ENCODE data around the gene CRPPA.

CRPPA gene

DNA sequence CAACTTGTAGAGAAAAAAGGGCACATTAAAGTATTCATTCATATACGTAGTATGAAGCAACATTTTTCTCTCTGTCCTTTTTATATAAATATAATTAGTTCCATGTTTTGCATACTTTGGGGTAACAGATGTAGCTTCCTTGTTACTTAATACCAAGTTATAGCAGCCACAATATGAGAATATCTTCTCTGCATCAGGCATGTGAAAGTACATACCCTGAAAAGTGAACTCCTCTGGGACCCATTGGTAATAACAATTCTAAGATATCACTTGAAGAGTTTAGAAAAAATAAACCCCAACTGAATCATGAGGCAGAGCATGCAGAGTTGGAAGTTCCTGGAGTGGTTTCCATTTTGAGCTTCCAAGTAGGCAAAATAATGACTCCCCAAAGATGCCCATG is 2.4 kb upstream of the CRPPA start:
- in situ Hi-C loops (cut with HindIII; ENCODE audit: low sequenced_read_pairs), result no loop called here

DNA sequence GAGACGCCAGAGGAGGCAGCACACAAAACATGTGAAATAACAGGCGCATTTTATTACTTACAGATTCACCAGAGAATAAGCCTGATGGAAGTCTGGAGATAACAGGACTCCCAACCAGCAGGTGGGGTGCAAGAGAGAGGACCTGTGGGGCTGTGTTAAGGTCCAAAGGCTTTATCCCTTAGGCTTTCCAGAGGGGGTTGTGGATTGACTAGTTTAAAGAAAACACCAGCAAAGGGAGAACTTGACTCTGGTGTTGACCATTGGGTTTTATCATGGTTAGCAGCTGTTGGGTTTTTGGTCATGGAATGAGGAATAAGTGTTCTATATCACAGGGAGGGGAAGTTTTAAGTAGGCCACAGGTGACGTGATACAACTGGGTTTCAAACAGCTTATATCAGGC is 1.6 kb upstream of the CRPPA start:
- in situ Hi-C loops (cut with HindIII; ENCODE audit: low sequenced_read_pairs), result no loop called here

DNA sequence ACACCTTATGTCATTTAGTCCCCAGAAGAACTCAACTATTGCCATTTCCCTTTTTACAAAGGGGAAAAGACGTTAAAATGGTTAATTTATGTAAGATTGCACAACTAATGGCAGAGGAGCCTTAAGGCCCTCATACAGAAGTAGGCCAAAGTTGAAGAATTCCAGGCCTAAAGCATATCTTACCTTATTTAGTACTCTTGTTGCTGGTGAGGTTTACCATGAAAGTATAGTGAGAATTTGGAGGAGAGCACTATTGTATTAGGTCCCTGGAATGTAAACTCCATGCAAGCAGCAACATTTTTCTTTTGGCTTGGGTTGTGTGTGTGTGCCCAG is 731 bp upstream of the CRPPA start:
- in situ Hi-C loops (cut with HindIII; ENCODE audit: low sequenced_read_pairs), result no loop called here

DNA sequence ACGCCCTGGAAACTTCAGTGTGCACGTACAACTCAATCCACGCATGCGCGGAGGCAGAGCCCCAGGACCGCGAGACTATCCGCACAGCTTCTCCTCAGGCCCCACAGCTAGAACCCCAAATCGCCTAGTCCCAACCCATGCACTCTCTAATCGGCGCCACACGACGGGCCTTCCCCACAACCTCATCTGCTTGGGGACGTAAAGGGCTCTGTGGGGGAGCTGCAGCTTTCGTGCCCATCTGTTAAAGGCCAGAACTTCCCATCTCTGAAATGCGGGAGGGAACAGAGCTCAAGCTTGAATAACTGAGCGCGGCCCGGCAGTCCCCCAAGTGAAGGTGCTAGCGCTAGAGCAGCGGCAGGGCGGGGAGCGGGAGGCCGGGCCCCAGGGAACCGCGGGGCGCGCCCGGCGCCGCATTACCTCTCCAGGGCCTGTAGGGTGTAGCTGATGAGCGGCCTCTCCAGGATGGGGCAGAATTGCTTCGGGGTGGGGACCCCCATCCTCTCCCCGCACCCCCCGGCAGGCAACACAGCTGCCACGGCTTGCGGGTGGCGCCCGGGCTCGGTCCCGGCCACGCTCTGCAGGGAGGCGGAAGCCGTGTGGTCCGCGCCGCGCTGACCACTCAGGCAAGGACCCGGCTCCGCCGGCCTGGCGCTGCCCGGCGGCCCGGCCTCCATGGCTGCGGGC is 547 bp downstream of the CRPPA start:
- in situ Hi-C loops (cut with HindIII; ENCODE audit: low sequenced_read_pairs), result no loop called here

DNA sequence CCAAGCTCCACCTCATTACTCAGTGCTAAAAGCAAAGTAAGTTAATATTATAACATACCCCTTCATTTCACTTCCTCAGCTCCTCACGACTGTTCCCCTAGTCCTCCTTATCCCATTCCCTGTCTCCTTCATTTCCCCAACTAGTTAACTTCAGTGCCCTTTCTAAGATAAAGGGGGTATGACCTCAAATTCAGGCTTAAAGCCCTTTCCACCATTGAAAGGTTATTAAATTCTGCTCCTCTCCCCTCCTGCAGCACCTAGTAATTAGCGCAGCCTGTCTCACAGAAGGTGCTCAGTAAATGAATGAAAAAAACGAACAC is 1.0 kb downstream of the CRPPA start:
- in situ Hi-C loops (cut with HindIII; ENCODE audit: low sequenced_read_pairs), result no loop called here

DNA sequence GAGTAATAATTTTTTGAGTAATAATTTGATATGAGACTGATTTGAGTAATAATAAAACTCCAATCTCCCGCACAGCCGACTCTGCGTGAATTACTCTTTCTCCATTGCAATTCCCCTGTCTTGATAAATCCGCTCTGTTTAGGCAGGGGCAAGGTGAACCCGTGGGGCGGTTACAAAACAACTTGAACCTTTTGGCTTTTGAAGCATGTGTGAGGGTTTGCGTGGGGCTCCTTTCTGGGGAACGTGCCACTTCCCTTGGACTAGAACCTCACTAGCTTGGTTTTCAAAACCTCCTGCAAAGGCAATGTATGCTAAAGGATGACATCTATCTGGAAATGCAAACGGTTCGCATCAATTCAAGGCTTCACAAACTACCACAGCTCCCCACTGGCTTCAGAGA is 1.5 kb downstream of the CRPPA start:
- in situ Hi-C loops (cut with HindIII; ENCODE audit: low sequenced_read_pairs), result no loop called here

DNA sequence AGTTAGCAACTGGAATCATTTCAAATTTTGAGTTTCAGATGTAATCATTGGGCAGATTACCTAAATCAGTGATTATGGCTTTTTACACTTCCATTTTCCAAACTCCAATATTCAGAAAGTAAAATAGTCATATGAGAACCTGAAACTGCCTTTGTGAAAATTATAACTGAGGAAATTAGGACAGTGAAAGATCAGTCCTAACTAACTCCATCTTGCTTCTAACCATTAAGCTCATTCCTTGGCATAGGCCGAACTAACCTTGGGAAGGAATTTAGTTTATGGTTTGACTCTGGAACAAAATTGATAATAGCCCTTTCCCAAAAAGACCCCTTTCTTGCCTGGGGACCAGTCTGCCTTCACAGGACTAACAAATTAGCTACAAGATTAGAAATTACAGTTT is 2.2 kb downstream of the CRPPA start:
- in situ Hi-C loops (cut with HindIII; ENCODE audit: low sequenced_read_pairs), result no loop called here

DNA sequence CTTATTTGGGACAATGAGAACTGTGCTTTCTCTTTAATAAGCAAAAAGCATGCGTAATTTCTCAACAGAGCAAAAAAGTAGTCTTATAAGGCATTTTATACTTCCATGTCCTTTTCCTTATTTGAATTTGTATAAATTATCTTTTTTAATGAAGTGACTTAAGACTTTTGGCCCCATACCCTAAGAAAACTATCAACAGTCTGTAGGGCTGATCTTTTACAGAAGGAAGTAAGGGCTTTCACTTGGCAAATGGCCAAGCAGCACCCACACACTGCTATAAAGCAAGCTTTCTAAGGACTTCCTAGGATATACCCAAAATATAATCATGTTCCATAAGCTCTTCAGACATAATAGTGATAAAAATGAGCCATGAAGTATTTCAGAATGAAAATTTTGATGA is 3.4 kb downstream of the CRPPA start:
- in situ Hi-C loops (cut with HindIII; ENCODE audit: low sequenced_read_pairs), result no loop called here

DNA sequence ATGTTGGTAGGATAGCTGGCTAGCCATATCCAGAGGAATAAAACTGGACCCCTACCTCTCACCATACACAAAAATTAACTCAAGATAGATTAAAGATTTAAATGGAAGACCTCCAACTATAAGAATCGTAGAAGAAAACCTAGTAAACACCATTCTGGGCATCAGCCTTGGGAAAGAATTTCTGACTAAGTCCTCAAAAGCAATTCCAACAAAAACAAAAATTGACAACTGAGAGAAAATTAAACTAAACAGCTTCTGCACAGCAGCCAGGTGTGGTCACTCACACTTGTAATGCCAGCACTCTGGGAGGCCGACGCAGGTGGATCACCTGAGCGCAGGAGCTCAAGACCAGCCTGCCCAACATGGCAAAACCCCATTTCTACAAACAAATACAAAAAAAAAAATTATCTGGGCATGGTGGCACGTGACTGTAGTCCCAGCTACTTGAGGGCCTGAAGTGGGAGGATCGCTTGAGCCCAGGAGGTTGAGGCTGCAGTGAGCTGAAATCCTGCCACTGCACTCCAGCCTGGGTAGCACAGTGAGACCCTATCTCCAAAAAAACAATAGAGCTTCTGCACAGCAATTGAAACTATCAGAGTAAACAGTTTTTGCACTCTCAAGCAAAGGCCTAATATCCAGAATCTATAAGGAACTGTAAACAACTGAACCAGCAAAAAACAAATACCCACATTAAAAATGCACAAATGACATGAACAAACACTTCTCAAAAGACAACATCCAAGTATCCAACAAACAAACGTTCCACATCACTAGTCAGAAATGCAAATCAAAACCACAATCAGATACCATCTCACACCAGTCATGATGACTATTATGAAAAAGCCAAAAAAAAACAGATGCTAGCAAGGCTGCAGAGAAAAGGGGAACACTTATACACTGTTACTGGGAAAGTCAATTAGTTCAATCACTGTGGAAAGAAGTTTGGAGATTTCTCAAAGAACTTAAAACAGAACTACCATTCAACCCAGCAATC is 4.8 kb downstream of the CRPPA start:
- in situ Hi-C loops (cut with HindIII; ENCODE audit: low sequenced_read_pairs), result no loop called here

DNA sequence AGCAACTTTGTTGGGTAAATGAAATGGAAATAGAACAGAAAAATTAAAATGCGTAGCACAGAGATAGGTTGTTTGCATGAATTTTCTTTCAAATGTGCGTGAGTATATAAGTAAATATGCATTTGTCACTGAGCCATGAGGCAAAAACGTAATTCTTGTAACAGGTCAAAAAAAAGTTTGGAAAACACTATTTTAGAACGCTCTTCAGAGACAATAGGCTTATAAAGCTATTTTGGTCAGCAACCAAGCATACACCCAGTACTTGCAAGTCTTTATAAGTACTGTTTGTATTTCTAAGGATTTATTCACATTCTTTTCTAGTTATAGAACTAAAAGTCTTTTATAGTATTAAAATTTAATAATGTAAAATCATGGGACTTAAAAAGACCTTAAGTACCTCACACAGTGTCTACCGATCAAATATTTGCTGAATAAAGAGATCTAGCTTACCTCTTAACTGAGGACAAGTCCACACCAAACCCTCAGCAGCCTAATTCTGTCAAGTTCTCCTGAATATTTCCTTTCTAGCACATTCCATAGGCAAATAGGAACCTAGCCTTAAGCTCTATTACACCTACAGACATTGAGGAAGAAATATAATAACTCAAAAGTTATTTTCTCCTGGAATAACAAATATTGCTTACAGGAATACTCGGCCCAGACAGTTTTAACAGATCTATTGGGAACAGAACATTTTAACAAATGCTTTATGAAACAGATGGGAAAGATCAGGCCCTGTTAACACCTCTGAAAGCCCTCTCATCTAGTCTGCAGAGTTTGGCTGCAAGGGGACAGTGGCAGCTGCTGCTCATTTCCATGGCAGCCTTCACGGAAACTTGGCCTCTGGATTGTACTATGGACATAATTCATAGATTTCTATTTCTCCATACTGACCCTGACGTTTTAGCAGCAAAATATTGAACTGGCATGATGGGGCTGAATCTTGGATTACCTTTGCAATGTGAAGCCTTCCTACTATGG is 8.8 kb downstream of the CRPPA start:
- in situ Hi-C loops (cut with HindIII; ENCODE audit: low sequenced_read_pairs), result no loop called here

DNA sequence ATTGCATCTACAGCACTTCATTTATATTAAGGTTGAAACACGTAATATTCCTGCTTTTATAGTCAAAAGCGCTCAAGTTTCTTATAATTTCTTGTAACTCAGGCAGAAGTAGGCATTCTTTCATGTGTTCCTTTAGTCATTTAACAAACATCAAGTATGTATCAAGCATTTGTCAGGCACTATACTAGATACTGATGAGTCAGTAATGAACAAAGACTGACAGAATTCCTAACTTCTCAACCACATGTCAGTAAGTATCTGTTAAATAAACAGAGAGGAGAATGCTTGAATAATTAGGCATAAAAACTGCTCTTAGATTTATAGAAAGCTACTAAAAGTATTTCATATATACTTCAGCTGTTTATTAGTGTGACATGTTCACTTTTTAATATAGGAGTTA is 9.9 kb downstream of the CRPPA start:
- in situ Hi-C loops (cut with HindIII; ENCODE audit: low sequenced_read_pairs), result no loop called here

DNA sequence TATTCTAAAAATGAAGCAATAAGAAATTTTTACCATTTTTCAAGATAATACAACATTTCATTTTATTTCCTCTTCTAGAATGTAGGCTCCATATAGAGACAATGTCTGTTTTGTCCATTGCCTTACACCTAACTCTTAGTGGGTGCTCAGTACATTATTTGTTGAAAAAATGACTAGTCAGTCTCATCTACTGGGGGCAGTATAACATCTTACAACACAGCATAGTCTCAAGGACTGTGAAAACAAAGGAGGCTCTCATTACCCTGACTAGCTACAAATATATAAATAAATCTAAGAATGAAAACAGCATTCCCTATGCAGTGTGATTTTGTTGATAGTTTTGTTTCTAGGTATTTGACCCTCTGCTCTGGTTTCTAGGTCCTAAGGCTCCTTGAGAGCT is 11.6 kb downstream of the CRPPA start:
- in situ Hi-C loops (cut with HindIII; ENCODE audit: low sequenced_read_pairs), result no loop called here

DNA sequence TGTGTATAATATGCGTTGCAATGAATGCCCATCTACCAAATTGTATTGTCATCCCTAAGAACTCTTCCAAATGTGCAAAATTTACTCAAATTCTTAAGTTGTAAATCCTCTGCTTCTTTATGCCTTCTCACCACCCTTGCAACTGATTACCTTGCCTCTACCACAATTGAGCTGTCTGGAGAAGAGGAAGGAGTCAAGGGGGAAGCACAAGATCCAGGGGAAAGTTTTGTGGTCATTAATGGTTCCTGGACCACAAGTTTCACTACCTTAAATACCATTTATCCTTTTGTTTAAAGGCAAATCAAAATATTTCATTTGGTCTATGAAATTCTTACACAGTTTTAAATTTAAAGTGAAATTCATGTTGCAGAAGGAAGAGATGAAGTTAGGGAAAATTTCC is 16.7 kb downstream of the CRPPA start:
- in situ Hi-C loops (cut with HindIII; ENCODE audit: low sequenced_read_pairs), result no loop called here

DNA sequence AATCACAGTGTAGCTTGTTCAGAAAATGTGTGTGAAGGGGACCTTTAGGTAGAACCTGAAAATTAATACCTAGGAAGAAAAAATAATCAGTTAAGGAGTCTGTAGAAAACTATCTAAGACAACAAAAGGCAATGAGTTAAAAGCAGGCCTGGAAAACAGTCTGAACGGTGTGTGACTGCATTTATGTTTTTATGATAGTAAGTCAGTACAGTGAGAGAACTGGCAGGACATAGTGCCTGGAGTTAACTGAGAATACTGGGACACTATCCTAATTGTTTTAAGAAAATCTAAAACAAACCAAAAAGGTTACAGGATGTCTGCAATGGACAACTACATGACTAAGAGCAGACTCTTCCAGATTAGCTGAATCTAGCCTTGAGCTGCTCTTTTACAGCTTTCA is 17.9 kb downstream of the CRPPA start:
- in situ Hi-C loops (cut with HindIII; ENCODE audit: low sequenced_read_pairs), result no loop called here

DNA sequence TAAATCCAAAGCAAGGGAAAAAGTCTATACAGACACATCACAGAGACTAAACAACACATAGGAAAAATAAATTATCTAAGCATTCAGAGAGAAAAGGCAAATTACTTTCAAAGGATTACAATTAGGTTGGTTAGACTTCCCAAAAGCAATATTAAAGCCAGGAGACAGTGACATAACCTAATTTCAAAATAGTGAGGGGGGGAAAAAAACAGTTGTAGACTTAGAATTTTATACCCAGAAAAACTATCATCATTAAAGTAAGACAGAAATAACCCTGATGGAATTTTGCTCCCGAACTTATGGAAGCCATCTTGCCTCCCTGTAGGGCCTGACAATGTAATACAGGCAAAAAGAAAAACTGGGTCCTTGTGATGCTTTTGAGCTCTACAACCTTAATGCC is 18.4 kb downstream of the CRPPA start:
- in situ Hi-C loops (cut with HindIII; ENCODE audit: low sequenced_read_pairs), result no loop called here

DNA sequence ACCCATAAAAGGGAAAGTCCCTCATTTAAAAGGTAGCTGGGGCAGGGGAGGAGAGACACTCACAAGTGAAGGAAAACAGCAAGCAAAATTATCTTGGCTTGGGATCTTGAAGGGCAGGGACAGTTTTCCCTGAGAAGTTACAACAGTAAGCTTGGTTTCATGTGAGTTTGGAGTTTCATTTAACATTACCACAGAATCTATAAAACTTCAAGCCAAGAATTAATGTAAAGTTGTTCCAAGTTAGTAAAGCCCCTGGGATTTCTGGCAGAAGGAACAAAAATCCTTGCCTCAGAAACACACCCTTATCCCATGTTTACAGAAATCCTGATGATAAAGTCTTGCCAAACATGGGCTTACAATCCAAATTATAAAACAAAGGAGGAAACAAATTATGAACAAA is 19.2 kb downstream of the CRPPA start:
- in situ Hi-C loops (cut with HindIII; ENCODE audit: low sequenced_read_pairs), result no loop called here

DNA sequence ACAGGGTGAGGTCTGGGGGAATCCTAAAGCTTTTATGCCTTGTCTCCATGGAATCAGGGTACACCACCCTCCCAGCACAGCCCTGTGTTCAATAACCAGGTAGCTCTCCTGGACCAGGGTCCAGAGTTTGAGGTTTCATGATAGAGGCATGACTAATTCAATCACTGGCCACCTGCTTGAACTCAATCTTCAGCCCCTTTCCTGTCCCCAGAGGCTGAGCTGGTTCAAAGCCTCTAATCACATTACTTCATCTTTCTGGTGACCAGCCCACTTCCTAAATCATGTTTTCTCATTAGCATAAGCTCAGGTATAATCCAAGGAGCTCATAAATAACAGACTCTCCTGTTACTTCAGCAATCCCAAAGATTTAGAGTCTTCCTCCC is 20.5 kb downstream of the CRPPA start:
- in situ Hi-C loops (cut with HindIII; ENCODE audit: low sequenced_read_pairs), result no loop called here

DNA sequence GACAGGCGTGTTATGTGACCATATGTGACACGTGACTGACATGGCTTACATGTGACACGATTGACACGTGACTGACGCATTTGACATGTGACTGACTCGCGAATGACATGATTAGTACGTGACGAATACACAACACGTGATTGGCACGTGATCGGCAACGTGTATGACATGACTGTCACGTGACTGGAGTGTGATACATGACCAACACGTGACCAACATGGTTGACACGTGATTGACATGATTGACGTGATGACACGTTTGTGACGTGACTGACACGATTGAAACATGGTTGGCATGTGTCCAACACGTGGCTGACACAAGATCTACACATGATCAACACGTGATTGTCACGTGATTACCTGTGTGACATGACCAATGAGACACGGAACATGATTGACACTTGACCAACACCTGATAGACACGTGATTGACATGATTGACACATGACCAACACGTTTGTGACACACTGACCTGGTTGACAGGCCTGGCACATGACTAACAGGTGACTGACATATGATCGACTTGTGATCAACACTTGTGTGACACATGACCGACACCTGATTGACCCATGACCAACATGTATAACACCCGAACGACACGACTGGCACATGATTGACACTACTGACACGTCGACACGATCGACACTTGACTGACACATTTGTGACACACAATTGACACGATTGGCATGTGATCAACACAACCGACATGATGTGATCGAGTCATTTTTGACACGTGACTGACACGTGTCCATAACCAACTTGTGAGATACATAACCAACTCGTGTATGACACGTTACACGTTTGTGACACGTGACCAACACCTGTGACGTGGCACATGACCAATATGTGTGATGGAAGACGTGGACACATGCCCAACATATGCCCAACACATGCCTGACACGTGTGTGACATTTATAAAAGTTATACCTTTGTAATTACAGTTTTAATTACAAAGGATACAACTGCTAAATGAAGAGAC is 21.1 kb downstream of the CRPPA start:
- in situ Hi-C loops (cut with HindIII; ENCODE audit: low sequenced_read_pairs), result no loop called here

DNA sequence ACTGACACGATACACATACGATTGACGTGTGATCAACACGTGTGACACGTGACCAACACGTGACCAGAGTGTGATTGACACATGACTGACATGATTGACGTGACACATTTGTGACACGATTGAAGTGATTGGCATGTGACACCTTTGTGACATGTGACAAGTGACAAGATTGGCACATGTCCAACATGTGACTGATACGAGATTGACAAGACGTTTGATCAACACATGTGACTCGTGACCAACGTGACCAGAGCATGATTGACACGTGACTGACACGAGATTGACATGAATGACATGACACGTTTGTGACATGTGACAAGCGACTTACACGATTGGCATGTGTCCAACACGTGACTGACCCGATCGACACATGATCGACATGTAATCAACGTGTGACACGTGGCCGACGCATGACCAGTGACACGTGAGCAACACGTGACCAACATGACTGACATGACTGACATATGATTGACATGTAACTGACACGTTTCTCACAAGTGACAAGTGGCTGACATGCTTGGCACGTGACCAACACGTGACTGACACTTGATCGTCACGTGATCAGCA is 22.0 kb downstream of the CRPPA start:
- in situ Hi-C loops (cut with HindIII; ENCODE audit: low sequenced_read_pairs), result no loop called here
